H1 (cell line): ENCODE data around the gene SVEP1. TPM values are rescaled to one million over a fixed set of nuclear protein-coding genes. Genes with fewer than 3 reads are reported as not detected.

Experiments
- CTCF ChIA-PET: fragments of 300-600 bp; sonication (Branson Sonifier 250); formaldehyde crosslinking; loops from one replicate; lab custom pipeline; 2021; ENCODE audit not compliant: partially characterized antibody; lab: Charles Lee
- POLR2A ChIA-PET: fragments of 300-600 bp; sonication (Branson Sonifier 250); formaldehyde crosslinking; loops from one replicate; lab custom pipeline; 2021; ENCODE audit warnings: inconsistent platforms; ENCODE audit not compliant: partially characterized antibody; lab: Charles Lee
- DNase-seq, 2 experiments: peaks; one replicate each; pipeline versions ENCODE4 v3.0.0 to v3.0.0-alpha.2; 2010 to 2022; ENCODE audit warnings: low spot score in 2 of 2, low read depth in 1 of 2, mixed read lengths in 1 of 2
- FAIRE-seq: peaks from 2 replicates; lab custom pipeline; 2011; peaks lifted over from hg19 to GRCh38; lab: Jason Lieb, UNC
- H2AFZ ChIP-seq: 2 replicates; pipeline ENCODE4 v1.8.1; 2012; ENCODE audit warnings: low read length, inconsistent platforms
- H2AK5ac ChIP-seq: 2 replicates; pipeline ENCODE4 v1.6.1; 2013; ENCODE audit warnings: low read depth, low read length
- H2BK120ac ChIP-seq: replicated peaks from 2 replicates; pipeline ENCODE3; 2013; ENCODE audit warnings: low read depth, low read length, inconsistent platforms
- H2BK12ac ChIP-seq: 2 replicates; pipeline ENCODE4 v1.6.1; 2013; ENCODE audit warnings: low read depth, low read length
- H2BK15ac ChIP-seq: 2 replicates; pipeline ENCODE4 v1.6.1; 2013; ENCODE audit warnings: low read length
- H2BK20ac ChIP-seq: 2 replicates; pipeline ENCODE4 v1.6.1; 2013; ENCODE audit warnings: low read length
- H2BK5ac ChIP-seq: 2 replicates; pipeline ENCODE4 v1.6.1; 2013; ENCODE audit warnings: low read depth, low read length
- H3K14ac ChIP-seq: 2 replicates; pipeline ENCODE4 v1.6.1; 2013; ENCODE audit warnings: inconsistent platforms; ENCODE audit not compliant: insufficient read length
- H3K18ac ChIP-seq: 2 replicates; pipeline ENCODE4 v1.6.1; 2013; ENCODE audit warnings: low read length; ENCODE audit errors: extremely low read depth
- H3K23ac ChIP-seq: 2 replicates; pipeline ENCODE4 v1.6.1; 2013; ENCODE audit warnings: inconsistent platforms; ENCODE audit not compliant: insufficient read length
- H3K23me2 ChIP-seq: 2 replicates; pipeline ENCODE4 v1.6.1; 2013; ENCODE audit warnings: low read depth, low read length
- H3K27ac ChIP-seq: 2 replicates; pipeline ENCODE4 v1.6.1; 2011; ENCODE audit warnings: low read depth, low read length, inconsistent platforms
- H3K27me3 ChIP-seq, 4 experiments: replicated peaks in 1 of 4; 1 replicate in 1 of 4; 2 replicates in 3 of 4; pipeline versions ENCODE4 v1.6.1 to v1.8.1; 2011 to 2013; ENCODE audit warnings: low read length in 3 of 4, mild to moderate bottlenecking in 3 of 4, inconsistent platforms in 2 of 4, mixed read lengths in 2 of 4, moderate library complexity in 1 of 4; ENCODE audit not compliant: control insufficient read depth in 3 of 4, insufficient read depth in 3 of 4; ENCODE audit errors: extremely low read depth in 1 of 4
- H3K36me3 ChIP-seq, 4 experiments: 2 replicates each; pipeline versions ENCODE4 v1.6.1 to v1.8.1; 2011 to 2013; ENCODE audit warnings: mild to moderate bottlenecking in 4 of 4, low read length in 3 of 4, moderate library complexity in 2 of 4, control low read depth in 1 of 4, inconsistent platforms in 1 of 4; ENCODE audit not compliant: insufficient read depth in 4 of 4, control insufficient read depth in 2 of 4
- H3K4ac ChIP-seq: replicated peaks from 2 replicates; pipeline ENCODE3; 2013; ENCODE audit warnings: low read length, low read depth, mixed read lengths, inconsistent platforms; ENCODE audit not compliant: insufficient read length
- H3K4me1 ChIP-seq, 4 experiments: replicated peaks in 1 of 4; 1 replicate in 1 of 4; 2 replicates in 3 of 4; pipeline versions ENCODE4 v1.6.1 to v1.8.1; 2011 to 2013; ENCODE audit warnings: low read length in 3 of 4, inconsistent platforms in 2 of 4, mixed read lengths in 1 of 4; ENCODE audit not compliant: insufficient read depth in 4 of 4, control insufficient read depth in 3 of 4
- H3K4me2 ChIP-seq, 2 experiments: 2 replicates each; pipeline versions ENCODE4 v1.6.1 to v1.8.1; 2011 to 2013; ENCODE audit warnings: low read depth in 2 of 2, low read length in 2 of 2, control low read depth in 1 of 2, inconsistent platforms in 1 of 2, mild to moderate bottlenecking in 1 of 2; ENCODE audit not compliant: insufficient read depth in 1 of 2
- H3K4me3 ChIP-seq, 4 experiments: fragments of 200-600, 300-600 bp in 1 of 4; sonication (generic), shearing (Covaris generic), sonication (Bioruptor Twin) in 1 of 4; 2 replicates each; pipeline versions ENCODE4 v1.5.1 to v1.8.1; 2011 to 2016; ENCODE audit warnings: low read length in 4 of 4, low read depth in 3 of 4, control low read depth in 2 of 4, inconsistent platforms in 2 of 4, mild to moderate bottlenecking in 2 of 4, mixed read lengths in 1 of 4, moderate library complexity in 1 of 4; ENCODE audit not compliant: insufficient read depth in 2 of 4; ENCODE audit errors: extremely low read depth in 1 of 4
- H3K56ac ChIP-seq: replicated peaks from 2 replicates; pipeline ENCODE3; 2013; ENCODE audit warnings: low read depth, mild to moderate bottlenecking, mixed read lengths, low read length, inconsistent platforms; ENCODE audit not compliant: insufficient read length
- H3K79me1 ChIP-seq: 2 replicates; pipeline ENCODE4 v1.6.1; 2013; ENCODE audit warnings: low read depth, low read length, control low read depth
- H3K79me2 ChIP-seq, 2 experiments: 2 replicates each; pipeline versions ENCODE4 v1.6.1 to v1.8.1; 2012 to 2013; ENCODE audit warnings: low read length in 2 of 2, mild to moderate bottlenecking in 2 of 2, inconsistent platforms in 1 of 2; ENCODE audit not compliant: insufficient read depth in 2 of 2, control insufficient read depth in 1 of 2
- H3K9ac ChIP-seq, 4 experiments: replicated peaks in 1 of 4; 1 replicate in 1 of 4; 2 replicates in 3 of 4; pipeline versions ENCODE4 v1.6.1 to v1.8.1; 2011 to 2013; ENCODE audit warnings: low read depth in 3 of 4, low read length in 3 of 4, control low read depth in 2 of 4, mild to moderate bottlenecking in 2 of 4, moderate library complexity in 2 of 4, inconsistent platforms in 1 of 4; ENCODE audit errors: extremely low read depth in 1 of 4
- H3K9me3 ChIP-seq, 2 experiments: 2 replicates each; pipeline versions ENCODE4 v1.6.1 to v1.8.1; 2012 to 2013; ENCODE audit warnings: mild to moderate bottlenecking in 2 of 2, moderate library complexity in 2 of 2, control low read depth in 1 of 2, inconsistent platforms in 1 of 2, low read depth in 1 of 2, low read length in 1 of 2, mixed read lengths in 1 of 2; ENCODE audit not compliant: insufficient read depth in 2 of 2
- H4K20me1 ChIP-seq, 2 experiments: replicated peaks in 1 of 2; 2 replicates each; pipeline versions ENCODE3 to v1.8.1; 2011 to 2013; ENCODE audit warnings: inconsistent platforms in 2 of 2, low read length in 2 of 2, mild to moderate bottlenecking in 1 of 2; ENCODE audit not compliant: insufficient read depth in 2 of 2, control insufficient read depth in 1 of 2
- H4K5ac ChIP-seq: 2 replicates; pipeline ENCODE4 v1.6.1; 2013; ENCODE audit warnings: low read length, low read depth, mixed read lengths, inconsistent platforms; ENCODE audit not compliant: insufficient read length
- H4K8ac ChIP-seq: 2 replicates; pipeline ENCODE4 v1.8.0; 2013; ENCODE audit warnings: mild to moderate bottlenecking, moderate library complexity, low read length, inconsistent platforms; ENCODE audit not compliant: insufficient read depth; ENCODE audit errors: extremely low read depth
- H4K91ac ChIP-seq: replicated peaks from 2 replicates; pipeline ENCODE3; 2013; ENCODE audit warnings: low read length, mixed read lengths, inconsistent platforms; ENCODE audit not compliant: insufficient read length
- ASH2L ChIP-seq: fragments of 200-600, 300-600 bp; sonication (generic); IDR thresholded peaks from one replicate; pipeline ENCODE4 v1.7.1; 2017; ENCODE audit warnings: low read length
- BCL11A ChIP-seq, 2 experiments: IDR thresholded peaks; one replicate each; pipeline ENCODE4 v1.6.1; 2011; ENCODE audit warnings: low read depth in 2 of 2, low read length in 2 of 2, mild to moderate bottlenecking in 2 of 2
- CBX5 ChIP-seq: fragments of 300-800, 300-1000 bp; sonication (generic); IDR thresholded peaks from 2 replicates; pipeline ENCODE4 v1.7.1; 2016; ENCODE audit warnings: antibody characterized with exemption, low read length, low read depth
- EZH2 ChIP-seq: fragments of 200-600 bp; sonication (generic); IDR thresholded peaks from 2 replicates; pipeline ENCODE4 v1.7.1; 2012; ENCODE audit warnings: low read depth, mild to moderate bottlenecking, moderate library complexity, low read length, inconsistent platforms; ENCODE audit not compliant: severe bottlenecking
- FOSL1 ChIP-seq: IDR thresholded peaks from 2 replicates; pipeline ENCODE4 v1.6.1; 2011; ENCODE audit warnings: mild to moderate bottlenecking, low read depth, low read length, moderate library complexity; ENCODE audit not compliant: insufficient read depth
- GABPA ChIP-seq: IDR thresholded peaks from 2 replicates; pipeline ENCODE4 v1.6.1; 2011; ENCODE audit warnings: mild to moderate bottlenecking, low read length, moderate library complexity, borderline replicate concordance; ENCODE audit not compliant: insufficient read depth
- HDAC2 ChIP-seq, 2 experiments: fragments of 300-600 bp in 1 of 2; sonication (generic) in 1 of 2; IDR thresholded peaks; 2 replicates each; pipeline ENCODE4 v1.6.1; 2011 to 2012; ENCODE audit warnings: low read depth in 2 of 2, low read length in 2 of 2, mild to moderate bottlenecking in 2 of 2, moderate library complexity in 2 of 2, borderline replicate concordance in 1 of 2, inconsistent platforms in 1 of 2
- JUN ChIP-seq: IDR thresholded peaks from 2 replicates; pipeline ENCODE4 v1.6.1; 2011; ENCODE audit warnings: low read depth, mild to moderate bottlenecking, improper control_type of control experiment, low read length
- KDM5A ChIP-seq: fragments of 200-600 bp; IDR thresholded peaks from 2 replicates; pipeline ENCODE4 v1.7.1; 2012; ENCODE audit warnings: mild to moderate bottlenecking, low read length, inconsistent platforms, mixed read lengths
- MAFK ChIP-seq: IDR thresholded peaks from 2 replicates; pipeline ENCODE4 v1.6.1; 2012; ENCODE audit warnings: low read depth, mild to moderate bottlenecking, improper control_type of control experiment, low read length
- POU5F1 ChIP-seq: IDR thresholded peaks from 2 replicates; pipeline ENCODE4 v1.6.1; 2011; ENCODE audit warnings: low read depth, mild to moderate bottlenecking, low read length, moderate library complexity
- RBBP5 ChIP-seq: IDR thresholded peaks from 2 replicates; pipeline ENCODE4 v1.7.1; 2012; ENCODE audit warnings: low read depth, mild to moderate bottlenecking, inconsistent platforms, low read length, moderate library complexity, borderline replicate concordance
- SUZ12 ChIP-seq: fragments of 200-600 bp; sonication (generic); IDR thresholded peaks from 2 replicates; pipeline ENCODE4 v1.6.1; 2012; ENCODE audit warnings: mild to moderate bottlenecking, inconsistent platforms, low read length, moderate library complexity, mixed read lengths
- WGBS, 2 experiments: shearing (Covaris generic) in 1 of 2; methylation state at CpG; one replicate each; pipeline versions ENCODE4 v1.1.6 to v1.1.7; 2013 to 2015; ENCODE audit warnings: low lambda C conversion rate in 2 of 2, mixed read lengths in 2 of 2, inconsistent platforms in 1 of 2, low coverage in 1 of 2, missing lambda C conversion rate in 1 of 2; ENCODE audit not compliant: insufficient replicate concordance in 2 of 2, insufficient coverage in 1 of 2, insufficient read length in 1 of 2; ENCODE audit errors: extremely low coverage in 1 of 2, missing lambda C conversion rate in 1 of 2; 5-methylcytosine and 5-hydroxymethylcytosine counted together
- polyA plus RNA-seq, 7 experiments: library from polyadenylated mRNA; depleted of rRNA in 3 of 7; stranded (reverse) in 5 of 7; unstranded in 2 of 7; fragments of >200 nt in 5 of 7; fragments of 200-250 nt in 2 of 7; gene quantifications; 1 replicate in 5 of 7; 2 replicates in 1 of 7; 4 replicates in 1 of 7; pipeline versions ENCODE4 v1.2.1 to v1.2.3, GENCODE V29; 2011 to 2013; ENCODE audit warnings: missing spikeins in 2 of 7, mixed read lengths in 2 of 7
- total RNA-seq: library from RNA; stranded (reverse); fragmentation: NEBNext Ultra II Directional; extraction: Animal tissue kit (Norgen Biotek cat#: 25700); gene quantifications from 2 replicates; pipeline ENCODE4 v1.2.1, GENCODE V29; 2021

SVEP1 gene
- total and polyA plus RNA-seq, 2 of the 8 experiments (the other 6 are each of a cell fraction or from before 2014, with no cell fraction given): 0.11 to 0.37 TPM

- POLR2A ChIA-PET: no interaction called here
- Histone ChIP-seq H2BK20ac (no peak overlapping the region), H3K23ac (no peak overlapping the region), H3K4ac (no peak overlapping the region), H3K18ac (no peak overlapping the region), H3K4me3 (no peak overlapping the region), H2BK15ac (no peak overlapping the region), H3K4me2 (no peak overlapping the region), H2AK5ac (no peak overlapping the region), H3K9ac (no peak overlapping the region), H3K79me1 (no peaks in the 10 kb centered on the region), H3K79me2 (no peaks in the 10 kb centered on the region), H4K8ac (no peak overlapping the region), H3K36me3 (no peaks in the 10 kb centered on the region), H3K23me2 (no peaks in the 10 kb centered on the region; the same call in 1 of the 2 replicates), H3K4me1 (no peaks in the 10 kb centered on the region), H2BK120ac (no peak overlapping the region), H3K9me3 (peaks cover 0 to 2% of the 10 kb centered on the region in 2 experiments; a peak in 1 of 4 replicates), H3K56ac (no peak overlapping the region), H2BK5ac (no peak overlapping the region), H2BK12ac (no peak overlapping the region), H2AFZ (no peak overlapping the region), H4K91ac (no peak overlapping the region), H3K27ac (no peak overlapping the region), H3K14ac (no peak overlapping the region), H4K5ac (no peak overlapping the region), H4K20me1 (no peaks in the 10 kb centered on the region), H3K27me3 (no peaks in the 10 kb centered on the region)
- 86% methylated on average over 5 of the region's 5 CpGs; no CpG with 5 or more reads in 1 of the 2 experiments for WGBS, 2 experiments
- no peak for DNase-seq
- no peak for FAIRE-seq
- CTCF ChIA-PET: no interaction called here
- no peak for TF ChIP-seq CBX5
- TF ChIP-seq MAFK: no peak
- no peak for TF ChIP-seq HDAC2 (IDR thresholded peaks at IDR 0.05; ENCODE audit: borderline replicate concordance in 1 of 2, low read depth in 2 of 2, low read length in 2 of 2)
- TF ChIP-seq RBBP5: no peak
- no peak for TF ChIP-seq SUZ12
- no peak for TF ChIP-seq FOSL1
- no peak for TF ChIP-seq GABPA
- no peak for TF ChIP-seq POU5F1
- TF ChIP-seq ASH2L: no peak
- no peak for TF ChIP-seq JUN
- TF ChIP-seq EZH2: no peak
- TF ChIP-seq BCL11A (IDR thresholded peaks at IDR 0.05; ENCODE audit: low read depth in 2 of 2, low read length in 2 of 2): no peak
- no peak for TF ChIP-seq KDM5A
Observed at GRCh38 chr9:110329639-110330230, 249.8 kb downstream of the SVEP1 start.
